Ishikawa (cell line): Measurements from ENCODE around the gene SLC25A48.

Experiments
- CEBPB ChIP-seq: IDR thresholded peaks from 2 replicates; pipeline ENCODE4 v1.6.1; 2012
- CREB1 ChIP-seq: IDR thresholded peaks from 2 replicates; pipeline ENCODE4 v1.6.1; 2012; ENCODE audit warnings: low read depth
- EGR1 ChIP-seq: IDR thresholded peaks from 2 replicates; pipeline ENCODE4 v1.6.1; 2012
- FOXM1 ChIP-seq: IDR thresholded peaks from 2 replicates; pipeline ENCODE4 v1.6.1; 2012; ENCODE audit warnings: low read depth, borderline replicate concordance
- MAX ChIP-seq: IDR thresholded peaks from 2 replicates; pipeline ENCODE4 v1.6.1; 2012
- NFIC ChIP-seq: IDR thresholded peaks from 2 replicates; pipeline ENCODE4 v1.6.1; 2012
- RAD21 ChIP-seq: IDR thresholded peaks from 2 replicates; pipeline ENCODE4 v1.6.1; 2012; ENCODE audit warnings: low read depth
- REST ChIP-seq: IDR thresholded peaks from 2 replicates; pipeline ENCODE4 v1.6.1; 2012; ENCODE audit warnings: low read depth, mild to moderate bottlenecking
- TAF1 ChIP-seq: IDR thresholded peaks from 2 replicates; pipeline ENCODE4 v1.6.1; 2012; ENCODE audit warnings: low read depth, mild to moderate bottlenecking
- TCF12 ChIP-seq: IDR thresholded peaks from 2 replicates; pipeline ENCODE4 v1.6.1; 2012; ENCODE audit warnings: low read depth
- TEAD4 ChIP-seq: IDR thresholded peaks from 2 replicates; pipeline ENCODE4 v1.6.1; 2012
- USF1 ChIP-seq: IDR thresholded peaks from 2 replicates; pipeline ENCODE4 v1.6.1; 2012
- YY1 ChIP-seq: IDR thresholded peaks from 2 replicates; pipeline ENCODE4 v1.6.1; 2012; ENCODE audit warnings: low read depth
- ZBTB7A ChIP-seq: IDR thresholded peaks from 2 replicates; pipeline ENCODE4 v1.6.1; 2012; ENCODE audit warnings: low read depth

Gene SLC25A48

GRCh38 chr5:135921388-135921787, 86.9 kb downstream of the SLC25A48 start:
- no peak for TF ChIP-seq NFIC
- no peak for TF ChIP-seq TCF12
- TF ChIP-seq TAF1 = no peak
- TF ChIP-seq CEBPB = no peak
- no peak for TF ChIP-seq EGR1
- no peak for TF ChIP-seq REST
- TF ChIP-seq YY1 = no peak
- TF ChIP-seq TEAD4 = no peak

GRCh38 chr5:135930029-135930948, 95.8 kb downstream of the SLC25A48 start:
- TF ChIP-seq FOXM1 (no peak), CEBPB (no peak), TEAD4 (no peak), TAF1 (no peak), USF1 (no peak), MAX (no peak), EGR1 (no peak), NFIC (no peak), TCF12 (no peak), CREB1 (no peak), YY1 (no peak), RAD21 (no peak), REST (no peak)

GRCh38 chr5:135930949-135931295, 96.5 kb downstream of the SLC25A48 start:
- TF ChIP-seq ZBTB7A = no peak
- no peak for TF ChIP-seq USF1
- no peak for TF ChIP-seq TCF12
- TF ChIP-seq RAD21 = no peak
- no peak for TF ChIP-seq FOXM1
- no peak for TF ChIP-seq TAF1
- no peak for TF ChIP-seq YY1
- no peak for TF ChIP-seq TEAD4
- no peak for TF ChIP-seq REST

- TF ChIP-seq REST = peak; percentile 50
- no peak for TF ChIP-seq FOXM1
Measured at GRCh38 chr5:135934939-135935338, 100.5 kb downstream of the SLC25A48 start.
